Activated CD4-positive, alpha-beta T cell treated with anti-CD3 and anti-CD28 coated beads for 1 hour (primary cell): Measurements from ENCODE around the gene ZNF226.
"Not testable (repeated sequence)": the region's sequence is repeated elsewhere in the genome, so short reads cannot be mapped to it uniquely, and the experiment has no call there.

Experiments used
- DNase-seq: peaks from one replicate; pipeline ENCODE4 v3.0.0-alpha.2; 2020

Gene ZNF226

DNA sequence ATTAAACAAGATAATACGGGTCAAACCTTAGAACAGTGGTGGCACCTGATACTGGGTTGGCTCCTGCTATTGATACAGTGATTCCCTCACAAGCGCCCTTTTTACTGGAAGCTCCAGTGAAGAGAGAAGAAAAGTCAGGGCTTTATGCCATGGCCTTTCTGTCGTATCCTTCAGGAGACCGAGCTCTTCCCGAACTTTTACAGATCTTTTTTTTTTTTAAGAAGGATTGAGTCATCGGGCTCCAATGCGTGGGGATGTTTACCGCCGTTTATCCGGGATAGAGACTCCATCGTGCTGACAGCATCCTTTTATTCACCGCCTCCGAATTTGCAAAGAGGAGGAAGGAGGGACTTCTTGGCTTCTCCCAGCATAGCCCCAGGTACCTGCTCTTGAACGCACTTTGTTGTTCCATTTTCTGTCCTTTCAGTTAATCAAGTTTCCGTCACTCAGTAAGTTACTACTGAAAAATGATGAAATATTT lies 48.0 kb downstream of the ZNF226 start:
- DNase-seq: no peak

DNA sequence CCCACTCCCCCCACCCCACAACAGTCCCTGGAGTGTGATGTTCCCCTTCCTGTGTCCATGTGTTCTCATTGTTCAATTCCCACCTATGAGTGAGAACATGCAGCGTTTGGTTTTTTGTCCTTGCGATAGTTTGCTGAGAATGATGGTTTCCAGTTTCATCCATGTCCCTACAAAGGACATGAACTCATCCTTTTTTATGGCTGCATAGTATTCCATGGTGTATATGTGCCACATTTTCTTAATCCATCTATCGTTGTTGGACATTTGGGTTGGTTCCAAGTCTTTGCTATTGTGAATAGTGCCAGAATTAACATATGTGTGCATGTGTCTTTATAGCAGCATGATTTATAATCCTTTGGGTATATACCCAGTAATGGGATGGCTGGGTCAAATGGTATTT lies 55.0 kb downstream of the ZNF226 start:
- not testable (repeated sequence) for DNase-seq

DNA sequence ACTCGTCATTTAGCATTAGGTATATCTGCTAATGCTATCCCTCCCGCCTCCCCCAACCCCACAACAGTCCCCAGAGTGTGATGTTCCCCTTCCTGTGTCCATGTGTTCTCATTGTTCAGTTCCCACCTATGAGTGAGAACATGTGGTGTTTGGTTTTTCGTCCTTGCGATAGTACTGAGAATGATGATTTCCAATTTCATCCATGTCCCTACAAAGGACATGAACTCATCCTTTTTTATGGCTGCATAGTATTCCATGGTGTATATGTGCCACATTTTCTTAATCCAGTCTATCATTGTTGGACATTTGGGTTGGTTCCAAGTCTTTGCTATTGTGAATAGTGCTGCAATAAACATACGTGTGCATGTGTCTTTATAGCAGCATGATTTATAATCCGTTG lies 55.9 kb downstream of the ZNF226 start:
- DNase-seq: not testable (repeated sequence)

DNA sequence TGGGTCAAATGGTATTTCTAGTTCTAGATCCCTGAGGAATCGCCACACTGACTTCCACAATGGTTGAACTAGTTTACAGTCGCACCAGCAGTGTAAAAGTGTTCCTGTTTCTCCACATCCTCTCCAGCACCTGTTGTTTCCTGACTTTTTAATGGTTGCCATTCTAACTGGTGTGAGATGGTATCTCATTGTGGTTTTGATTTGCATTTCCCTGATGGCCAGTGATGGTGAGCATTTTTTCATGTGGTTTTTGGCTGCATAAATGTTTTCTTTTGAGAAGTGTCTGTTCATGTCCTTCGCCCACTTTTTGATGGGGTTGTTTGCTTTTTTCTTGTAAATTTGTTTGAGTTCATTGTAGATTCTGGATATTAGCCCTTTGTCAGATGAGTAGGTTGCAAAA lies 56.4 kb downstream of the ZNF226 start:
- DNase-seq: not testable (repeated sequence)
